ENCODE measurements around the gene STRA6.

STRA6 gene

DNA sequence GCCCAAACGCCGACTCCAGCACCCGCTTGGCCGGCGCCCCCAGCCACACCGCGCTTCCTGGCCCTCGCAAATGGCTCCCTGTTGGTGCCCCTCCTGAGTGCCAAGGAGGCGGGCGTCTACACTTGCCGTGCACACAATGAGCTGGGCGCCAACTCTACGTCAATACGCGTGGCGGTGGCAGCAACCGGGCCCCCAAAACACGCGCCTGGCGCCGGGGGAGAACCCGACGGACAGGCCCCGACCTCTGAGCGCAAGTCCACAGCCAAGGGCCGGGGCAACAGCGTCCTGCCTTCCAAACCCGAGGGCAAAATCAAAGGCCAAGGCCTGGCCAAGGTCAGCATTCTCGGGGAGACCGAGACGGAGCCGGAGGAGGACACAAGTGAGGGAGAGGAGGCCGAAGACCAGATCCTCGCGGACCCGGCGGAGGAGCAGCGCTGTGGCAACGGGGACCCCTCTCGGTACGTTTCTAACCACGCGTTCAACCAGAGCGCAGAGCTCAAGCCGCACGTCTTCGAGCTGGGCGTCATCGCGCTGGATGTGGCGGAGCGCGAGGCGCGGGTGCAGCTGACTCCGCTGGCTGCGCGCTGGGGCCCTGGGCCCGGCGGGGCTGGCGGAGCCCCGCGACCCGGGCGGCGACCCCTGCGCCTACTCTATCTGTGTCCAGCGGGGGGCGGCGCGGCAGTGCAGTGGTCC, 68.7 kb downstream of the STRA6 start:
- Histone ChIP-seq H3K27me3 (ENCODE audit: insufficient read depth, low read length, poor library complexity) (no peaks in the 10 kb centered on the region), H4K20me1 (ENCODE audit: insufficient read depth, low read length) (no peaks in the 10 kb centered on the region), H3K9ac (ENCODE audit: low read depth, low read length) (no peak overlapping the region), H3K36me3 (ENCODE audit: insufficient read depth, low read length) (no peaks in the 10 kb centered on the region), H3K9me3 (ENCODE audit: insufficient read depth, low read length, severe bottlenecking) (no peaks in the 10 kb centered on the region), H2AFZ (ENCODE audit: low read depth, low read length) (no peak overlapping the region), H3K4me3 (ENCODE audit: low read depth in 1 of 2, low read length in 2 of 2) (no peak overlapping the region), H3K4me1 (ENCODE audit: insufficient read depth, low read length) (no peaks in the 10 kb centered on the region), H3K27ac (ENCODE audit: low read length) (no peak overlapping the region), H3K79me2 (ENCODE audit: insufficient read depth, low read length) (no peaks in the 10 kb centered on the region), H3K4me2 (ENCODE audit: insufficient read depth, low read length) (no peak overlapping the region)
- no peak for TF ChIP-seq EZH2 (IDR thresholded peaks at IDR 0.05; ENCODE audit: borderline replicate concordance, low read depth, low read length, severe bottlenecking)
- TF ChIP-seq, protein P1, sequence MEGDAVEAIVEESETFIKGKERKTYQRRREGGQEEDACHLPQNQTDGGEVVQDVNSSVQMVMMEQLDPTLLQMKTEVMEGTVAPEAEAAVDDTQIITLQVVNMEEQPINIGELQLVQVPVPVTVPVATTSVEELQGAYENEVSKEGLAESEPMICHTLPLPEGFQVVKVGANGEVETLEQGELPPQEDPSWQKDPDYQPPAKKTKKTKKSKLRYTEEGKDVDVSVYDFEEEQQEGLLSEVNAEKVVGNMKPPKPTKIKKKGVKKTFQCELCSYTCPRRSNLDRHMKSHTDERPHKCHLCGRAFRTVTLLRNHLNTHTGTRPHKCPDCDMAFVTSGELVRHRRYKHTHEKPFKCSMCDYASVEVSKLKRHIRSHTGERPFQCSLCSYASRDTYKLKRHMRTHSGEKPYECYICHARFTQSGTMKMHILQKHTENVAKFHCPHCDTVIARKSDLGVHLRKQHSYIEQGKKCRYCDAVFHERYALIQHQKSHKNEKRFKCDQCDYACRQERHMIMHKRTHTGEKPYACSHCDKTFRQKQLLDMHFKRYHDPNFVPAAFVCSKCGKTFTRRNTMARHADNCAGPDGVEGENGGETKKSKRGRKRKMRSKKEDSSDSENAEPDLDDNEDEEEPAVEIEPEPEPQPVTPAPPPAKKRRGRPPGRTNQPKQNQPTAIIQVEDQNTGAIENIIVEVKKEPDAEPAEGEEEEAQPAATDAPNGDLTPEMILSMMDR (IDR thresholded peaks at IDR 0.05; ENCODE audit: borderline replicate concordance, extremely low read depth, low read length, poor library complexity, severe bottlenecking): no peak
- ATAC-seq (ENCODE audit: insufficient read depth, low read depth): no peak
- no peak for DNase-seq

DNA sequence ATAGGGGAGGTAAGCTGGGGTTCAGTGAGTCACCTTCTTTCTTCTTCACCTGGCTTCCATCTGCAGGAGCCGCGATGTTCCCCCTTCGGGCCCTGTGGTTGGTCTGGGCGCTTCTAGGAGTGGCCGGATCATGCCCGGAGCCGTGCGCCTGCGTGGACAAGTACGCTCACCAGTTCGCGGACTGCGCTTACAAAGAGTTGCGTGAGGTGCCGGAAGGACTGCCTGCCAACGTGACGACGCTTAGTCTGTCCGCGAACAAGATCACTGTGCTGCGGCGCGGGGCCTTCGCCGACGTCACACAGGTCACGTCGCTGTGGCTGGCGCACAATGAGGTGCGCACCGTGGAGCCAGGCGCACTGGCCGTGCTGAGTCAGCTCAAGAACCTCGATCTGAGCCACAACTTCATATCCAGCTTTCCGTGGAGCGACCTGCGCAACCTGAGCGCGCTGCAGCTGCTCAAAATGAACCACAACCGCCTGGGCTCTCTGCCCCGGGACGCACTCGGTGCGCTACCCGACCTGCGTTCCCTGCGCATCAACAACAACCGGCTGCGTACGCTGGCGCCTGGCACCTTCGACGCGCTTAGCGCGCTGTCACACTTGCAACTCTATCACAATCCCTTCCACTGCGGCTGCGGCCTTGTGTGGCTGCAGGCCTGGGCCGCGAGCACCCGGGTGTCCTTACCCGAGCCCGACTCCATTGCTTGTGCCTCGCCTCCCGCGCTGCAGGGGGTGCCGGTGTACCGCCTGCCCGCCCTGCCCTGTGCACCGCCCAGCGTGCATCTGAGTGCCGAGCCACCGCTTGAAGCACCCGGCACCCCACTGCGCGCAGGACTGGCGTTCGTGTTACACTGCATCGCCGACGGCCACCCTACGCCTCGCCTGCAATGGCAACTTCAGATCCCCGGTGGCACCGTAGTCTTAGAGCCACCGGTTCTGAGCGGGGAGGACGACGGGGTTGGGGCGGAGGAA, 69.6 kb downstream of the STRA6 start:
- Histone ChIP-seq H3K36me3 (ENCODE audit: insufficient read depth, low read length) (no peaks in the 10 kb centered on the region), H2AFZ (ENCODE audit: low read depth, low read length) (no peak overlapping the region), H3K9me3 (ENCODE audit: insufficient read depth, low read length, severe bottlenecking) (no peaks in the 10 kb centered on the region), H3K27me3 (ENCODE audit: insufficient read depth, low read length, poor library complexity) (no peaks in the 10 kb centered on the region), H4K20me1 (ENCODE audit: insufficient read depth, low read length) (no peaks in the 10 kb centered on the region), H3K4me1 (ENCODE audit: insufficient read depth, low read length) (no peaks in the 10 kb centered on the region), H3K9ac (ENCODE audit: low read depth, low read length) (no peak overlapping the region), H3K4me2 (ENCODE audit: insufficient read depth, low read length) (no peak overlapping the region), H3K4me3 (ENCODE audit: low read depth in 1 of 2, low read length in 2 of 2) (no peak overlapping the region), H3K79me2 (ENCODE audit: insufficient read depth, low read length) (no peaks in the 10 kb centered on the region), H3K27ac (ENCODE audit: low read length) (no peak overlapping the region)
- DNase-seq (no peak), ATAC-seq (ENCODE audit: insufficient read depth, low read depth) (no peak)
- TF ChIP-seq, protein P1 (IDR thresholded peaks at IDR 0.05; ENCODE audit: borderline replicate concordance, extremely low read depth, low read length, poor library complexity, severe bottlenecking): no peak
- TF ChIP-seq EZH2 (IDR thresholded peaks at IDR 0.05; ENCODE audit: borderline replicate concordance, low read depth, low read length, severe bottlenecking): no peak

DNA sequence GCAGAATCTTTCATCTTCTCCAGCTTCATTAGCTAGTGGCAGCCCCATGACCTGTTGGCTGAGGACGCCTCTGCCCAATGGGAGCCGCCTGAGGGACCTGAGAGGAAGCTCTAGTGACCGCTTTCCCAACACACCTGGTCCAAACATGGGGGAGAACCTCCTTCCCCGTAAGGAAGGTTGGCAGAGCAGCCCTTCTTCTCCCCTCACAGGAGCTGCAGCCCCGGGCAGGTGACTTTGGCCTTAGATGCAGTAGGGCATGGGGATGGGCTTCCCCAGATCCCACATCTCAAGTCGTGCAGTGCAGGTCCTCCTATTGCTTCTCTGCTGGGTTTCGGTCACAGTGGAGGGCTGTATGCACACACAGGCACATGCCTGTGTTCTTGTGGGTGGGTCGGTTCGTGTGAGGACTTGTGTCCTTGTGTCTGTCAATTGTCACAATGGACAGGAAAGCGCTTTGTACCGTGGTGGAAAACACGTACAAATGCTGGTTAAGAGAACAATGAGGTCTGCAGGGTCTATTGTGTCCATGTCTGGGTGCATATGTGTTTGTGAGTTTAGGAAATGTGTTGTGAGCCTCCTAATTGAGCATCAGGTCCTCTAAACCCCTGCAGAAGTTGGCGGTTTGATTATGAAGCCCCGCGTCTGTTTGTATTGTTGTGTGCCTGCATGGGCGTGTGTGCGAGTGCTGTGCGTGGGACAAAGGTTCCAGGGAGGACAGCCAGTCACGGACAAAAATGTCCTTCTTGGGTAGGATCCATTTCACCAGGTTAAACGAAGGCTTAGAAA, 70.8 kb downstream of the STRA6 start:
- H3K27me3 ChIP-seq (ENCODE audit: insufficient read depth, low read length, poor library complexity): no peaks in the 10 kb centered on the region
- no peak overlapping the region for H3K27ac ChIP-seq (ENCODE audit: low read length)
- no peak for DNase-seq
- no peak for ATAC-seq (ENCODE audit: insufficient read depth, low read depth)
- TF ChIP-seq, protein P1 (IDR thresholded peaks at IDR 0.05; ENCODE audit: borderline replicate concordance, extremely low read depth, low read length, poor library complexity, severe bottlenecking): no peak
- TF ChIP-seq EZH2 (IDR thresholded peaks at IDR 0.05; ENCODE audit: borderline replicate concordance, low read depth, low read length, severe bottlenecking): no peak
- H3K4me2 ChIP-seq (ENCODE audit: insufficient read depth, low read length): no peak overlapping the region
- H3K9ac ChIP-seq (ENCODE audit: low read depth, low read length): no peak overlapping the region
- no peaks in the 10 kb centered on the region for H3K4me1 ChIP-seq (ENCODE audit: insufficient read depth, low read length)
- H2AFZ ChIP-seq (ENCODE audit: low read depth, low read length): no peak overlapping the region
- H3K79me2 ChIP-seq (ENCODE audit: insufficient read depth, low read length): no peaks in the 10 kb centered on the region
- no peaks in the 10 kb centered on the region for H3K9me3 ChIP-seq (ENCODE audit: insufficient read depth, low read length, severe bottlenecking)
- H3K36me3 ChIP-seq (ENCODE audit: insufficient read depth, low read length): no peaks in the 10 kb centered on the region
- H4K20me1 ChIP-seq (ENCODE audit: insufficient read depth, low read length): no peaks in the 10 kb centered on the region; the same call in 1 of the 2 replicates
- H3K4me3 ChIP-seq (ENCODE audit: low read depth in 1 of 2, low read length in 2 of 2): no peak overlapping the region

All from DND-41 (cell line).